HG03108 (cell line): ENCODE data around the gene SYPL1.

Experiments used
- ATAC-seq: cut with Tn5 transposase; IDR thresholded peaks from one replicate; pipeline ENCODE4 v1.9.1; 2021; ENCODE audit warnings: moderate library complexity; ENCODE audit not compliant: unreplicated experiment

The SYPL1 gene

DNA sequence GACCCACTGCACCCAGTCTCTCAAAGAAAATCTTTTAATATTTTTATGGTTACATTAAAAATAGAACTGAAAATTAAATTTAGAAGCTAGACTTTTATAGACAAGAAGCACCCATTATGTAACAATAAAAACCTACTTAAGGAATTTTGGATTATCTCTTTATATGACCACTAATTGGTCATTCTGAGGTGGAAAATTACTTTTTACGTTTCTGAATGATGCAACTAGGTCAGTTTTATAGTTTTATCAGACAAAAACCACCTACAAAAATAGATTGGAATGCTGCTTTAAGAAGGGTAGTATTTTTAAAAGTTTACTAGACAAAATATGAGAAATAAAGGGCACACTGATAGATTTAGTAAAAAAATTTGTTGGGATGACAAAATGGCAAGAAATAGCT, 16.5 kb downstream of the SYPL1 start:
- ATAC-seq: no peak

DNA sequence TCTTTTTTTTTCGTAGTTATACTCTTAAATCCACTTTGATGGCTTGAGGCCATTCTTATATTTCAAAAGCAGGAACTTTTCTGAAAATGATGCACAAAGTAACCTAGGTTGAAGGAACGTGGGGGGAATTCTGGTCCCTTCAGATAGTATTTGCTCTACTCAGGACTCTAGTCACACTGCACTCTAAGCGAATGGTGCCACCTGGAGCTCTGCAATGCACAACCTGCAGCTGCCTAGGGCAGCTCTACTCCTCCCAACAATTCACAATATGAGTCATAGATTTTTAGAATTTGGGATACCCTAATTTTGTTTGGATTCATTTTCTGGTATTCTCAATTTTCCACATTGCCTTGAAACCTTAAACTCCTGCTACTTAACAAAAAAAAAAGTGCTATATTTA, 17.3 kb downstream of the SYPL1 start:
- no peak for ATAC-seq

DNA sequence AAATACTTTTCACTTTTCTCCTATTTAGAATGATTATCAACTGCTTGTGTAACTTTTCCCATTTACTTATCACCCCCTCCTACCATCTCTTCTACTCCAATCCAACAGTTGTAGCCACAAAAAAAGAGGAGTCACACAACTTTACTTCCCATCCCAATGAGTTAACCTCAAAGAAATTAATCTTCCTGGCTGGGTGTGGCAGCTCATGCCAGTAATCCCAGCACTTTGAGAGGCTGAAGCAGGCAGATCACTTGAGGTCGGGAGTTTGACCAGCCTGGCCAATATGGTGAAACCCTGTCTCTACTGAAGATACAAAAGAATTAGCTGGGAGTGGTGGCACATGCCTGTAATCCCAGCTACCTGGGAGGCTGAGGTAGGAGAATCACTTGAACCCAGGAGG, 19.9 kb downstream of the SYPL1 start:
- ATAC-seq: no peak

DNA sequence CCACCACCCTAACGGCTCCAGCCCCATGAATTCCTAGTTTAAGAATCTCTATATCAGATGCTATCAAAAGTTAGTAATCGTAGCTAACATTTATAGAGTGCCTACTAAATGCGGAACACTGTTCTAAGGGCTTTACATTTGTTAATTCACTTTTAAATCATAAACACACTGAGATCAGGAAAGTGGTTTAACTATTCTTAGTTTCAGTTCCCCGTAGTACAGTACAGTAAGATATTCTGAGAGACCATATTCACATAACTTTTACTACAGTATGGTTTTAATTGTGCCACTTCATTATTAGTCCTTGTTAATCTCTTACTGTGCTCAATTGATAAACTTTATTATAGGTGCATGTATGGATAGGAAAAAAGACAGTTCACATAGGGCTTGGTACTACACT, 22.5 kb downstream of the SYPL1 start:
- ATAC-seq: peak; percentile 88

DNA sequence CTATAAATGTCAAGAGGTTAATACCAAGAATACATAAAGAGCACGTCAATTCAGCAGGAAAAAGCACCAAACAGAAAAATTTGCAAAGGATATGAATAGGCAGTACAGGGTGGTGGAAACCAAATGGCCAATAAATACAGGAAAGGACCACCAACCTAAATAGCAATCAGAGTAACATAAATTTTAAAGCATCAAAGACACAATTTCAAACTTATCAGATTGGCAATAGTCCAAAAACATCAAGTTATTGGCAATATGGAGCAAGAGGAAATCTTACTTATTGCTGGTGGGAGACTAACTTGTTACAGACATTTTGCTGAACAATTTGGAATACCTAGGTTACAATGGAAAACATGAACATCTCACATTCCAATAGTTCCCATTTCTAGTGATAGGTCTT, 24.1 kb downstream of the SYPL1 start:
- ATAC-seq: no peak

DNA sequence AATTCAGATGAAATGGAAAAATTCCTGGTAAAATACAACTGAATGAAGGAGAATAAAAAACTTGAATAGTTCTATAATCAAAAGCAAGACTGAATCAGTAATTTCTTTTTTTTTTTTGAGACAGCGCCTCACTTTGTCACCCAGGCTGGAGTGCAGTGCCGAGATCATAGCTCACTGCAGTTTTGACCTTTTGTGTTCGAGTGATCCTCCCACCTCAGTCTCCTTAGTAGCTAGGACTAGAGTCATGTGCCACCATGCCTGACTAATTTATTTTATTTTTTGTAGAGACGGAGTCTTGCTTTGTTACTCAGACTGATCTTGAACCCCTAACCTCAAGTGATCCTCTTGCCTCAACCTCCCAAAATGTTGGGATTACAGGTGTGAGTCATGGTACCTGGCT, 26.1 kb downstream of the SYPL1 start:
- no peak for ATAC-seq

DNA sequence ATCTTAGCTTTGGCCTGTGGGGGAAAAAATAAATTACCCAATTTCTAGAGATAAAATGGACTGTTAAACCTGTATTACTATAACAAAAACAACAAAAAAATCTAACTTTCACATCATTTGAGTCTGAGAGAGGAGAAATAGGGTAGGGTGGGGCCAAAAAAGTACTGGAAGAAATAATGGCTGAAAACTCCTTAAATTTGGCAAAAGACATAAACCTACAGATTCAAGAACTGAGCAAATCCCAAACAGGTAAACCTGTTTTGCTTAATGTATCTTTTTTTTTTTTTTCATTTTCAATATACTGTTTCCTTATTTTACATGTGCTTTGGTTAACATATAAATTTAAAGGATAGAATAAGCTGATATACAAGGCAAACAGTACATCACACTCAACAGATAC, 27.1 kb downstream of the SYPL1 start:
- ATAC-seq: no peak

DNA sequence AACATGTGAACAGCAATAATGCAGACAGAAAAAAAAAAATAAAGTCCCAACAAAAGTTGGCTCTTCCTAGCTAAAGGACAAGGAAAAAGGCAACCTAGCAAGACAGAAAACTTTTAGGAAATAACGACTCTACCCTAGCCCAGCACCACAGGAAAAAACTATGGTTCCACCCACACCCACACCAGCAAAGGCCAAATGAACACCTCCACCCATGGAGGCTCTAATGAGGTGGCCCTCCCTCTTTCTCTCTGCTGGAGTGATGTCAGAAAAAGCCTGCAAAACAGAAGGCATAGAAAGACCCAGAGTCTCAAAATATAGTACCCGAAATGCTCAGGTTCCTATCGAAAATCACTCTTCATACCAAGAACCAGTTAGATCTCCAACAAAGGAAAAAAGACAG, 28.4 kb downstream of the SYPL1 start:
- no peak for ATAC-seq

DNA sequence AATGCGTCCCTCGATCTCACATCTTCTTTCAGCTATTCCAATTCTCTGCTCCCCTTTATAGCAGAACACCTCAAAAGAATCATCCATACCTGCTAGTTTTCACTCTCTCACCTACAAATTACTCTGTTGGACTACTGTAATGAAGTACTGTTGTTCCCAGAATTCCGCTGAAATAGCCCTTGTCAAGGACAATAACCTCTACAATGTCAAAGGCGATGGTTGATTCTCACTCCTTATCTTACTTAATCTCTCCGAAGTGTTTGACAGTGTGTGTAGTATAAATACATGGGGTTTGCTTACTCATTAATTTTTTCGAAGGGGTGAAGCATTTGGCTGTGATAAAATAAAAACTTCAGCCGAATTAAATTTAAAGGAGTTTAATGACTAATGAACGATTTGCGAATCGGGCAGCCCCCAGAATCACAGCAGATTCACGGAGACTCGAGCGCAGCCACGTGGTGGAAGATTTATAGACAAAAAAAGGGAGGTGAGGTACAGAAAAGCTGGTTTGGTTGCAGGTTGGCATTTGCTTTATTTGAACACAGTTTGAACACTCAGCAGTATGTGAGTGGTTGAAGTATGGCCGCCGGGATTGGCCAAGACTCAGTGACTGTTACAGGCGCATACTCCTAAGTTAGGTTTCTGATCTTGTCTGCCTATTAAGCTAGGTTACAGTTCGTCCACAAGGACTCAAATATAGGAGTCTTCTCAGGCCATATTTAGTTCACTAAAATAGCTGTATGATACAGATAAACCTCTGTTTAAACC, 29.8 kb downstream of the SYPL1 start:
- no peak for ATAC-seq

DNA sequence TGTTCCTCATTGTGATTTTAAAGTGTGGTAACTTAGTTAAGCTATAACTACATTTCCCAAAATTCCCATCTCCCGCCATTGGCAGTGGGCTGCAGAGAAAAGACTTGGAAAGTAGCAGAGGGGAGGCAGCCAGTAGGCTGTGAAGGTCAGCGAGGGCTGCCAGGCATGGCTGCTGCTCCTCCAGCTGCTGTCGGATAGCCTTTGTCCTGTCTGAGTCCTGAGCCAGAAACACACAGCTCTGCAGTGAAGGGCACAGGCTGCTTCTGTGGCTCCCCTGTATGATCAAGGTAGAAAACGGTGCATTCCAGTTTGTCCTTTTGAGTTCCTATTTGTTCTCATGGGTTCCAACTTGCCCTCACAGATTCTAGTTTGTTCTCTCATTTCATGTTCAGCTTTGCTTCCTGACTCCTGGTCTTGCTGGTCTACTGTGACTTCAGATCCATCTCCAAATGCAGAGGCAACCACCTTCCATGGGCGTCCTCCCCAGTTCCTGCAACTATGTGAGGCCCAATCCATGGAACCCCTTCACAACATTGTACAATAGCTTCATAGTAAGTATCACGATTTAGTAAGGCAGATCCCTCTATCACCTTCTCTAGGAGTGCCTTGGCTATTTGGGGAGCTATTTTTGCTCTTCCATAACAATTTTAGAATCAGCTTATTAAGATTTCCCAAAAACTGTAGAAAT, 31.7 kb downstream of the SYPL1 start:
- ATAC-seq: no peak

DNA sequence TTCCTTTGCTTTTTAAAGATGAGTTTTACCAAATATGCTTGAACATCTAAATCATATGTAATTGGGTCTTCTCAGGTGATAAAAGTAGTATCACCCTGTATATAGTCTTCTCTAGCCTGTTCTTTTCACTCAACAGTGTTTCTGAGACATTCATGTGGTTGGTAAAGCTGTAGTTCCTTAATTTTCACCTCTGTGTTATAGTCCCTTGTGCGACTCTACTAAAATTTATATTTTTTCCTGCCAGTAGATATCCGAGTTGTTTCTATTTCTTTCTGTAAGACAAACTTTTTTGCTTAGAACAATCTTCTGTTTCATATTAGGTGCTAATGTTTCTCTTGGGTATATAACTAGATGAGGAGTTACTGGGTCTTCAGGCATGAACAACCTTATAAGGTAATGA, 35.6 kb downstream of the SYPL1 start:
- ATAC-seq: no peak

DNA sequence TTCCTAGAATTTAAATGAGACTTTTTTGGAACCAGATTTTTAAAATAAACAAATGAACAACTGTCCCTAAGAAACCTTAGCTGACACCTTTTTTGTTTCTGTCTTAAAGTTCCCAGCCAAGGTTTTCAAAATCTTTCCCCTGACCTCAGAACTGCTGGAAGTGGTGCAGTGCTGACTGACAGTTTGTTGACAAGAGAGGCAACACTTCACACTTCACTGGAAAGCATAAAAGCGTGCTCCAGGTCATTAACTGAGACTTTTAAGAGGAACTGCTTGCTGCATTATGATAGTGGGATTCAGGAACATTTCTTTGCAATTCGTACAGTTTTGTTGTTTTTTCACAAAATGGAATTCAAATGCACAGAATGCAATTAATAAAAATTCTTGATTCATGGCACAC, 36.2 kb downstream of the SYPL1 start:
- ATAC-seq: no peak

DNA sequence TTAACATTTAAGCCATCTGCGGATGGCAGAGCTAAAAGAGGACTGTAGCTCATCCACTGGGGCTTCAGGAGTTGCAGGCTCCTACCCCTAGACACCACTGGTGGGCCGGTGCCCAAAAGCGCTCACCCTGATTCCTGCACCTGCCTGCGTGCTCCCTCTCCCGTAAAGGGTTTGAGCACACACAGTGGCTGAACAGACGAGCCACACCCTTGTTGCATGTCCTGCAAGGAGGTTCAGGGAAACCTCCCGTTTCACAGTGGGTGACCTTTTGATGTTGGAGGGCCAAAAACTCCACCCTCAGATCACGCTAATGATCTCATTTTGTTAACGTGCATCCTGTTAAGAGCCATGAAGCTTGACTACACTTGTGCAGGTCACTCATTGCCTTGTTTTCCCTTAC, 37.9 kb downstream of the SYPL1 start:
- ATAC-seq: no peak

DNA sequence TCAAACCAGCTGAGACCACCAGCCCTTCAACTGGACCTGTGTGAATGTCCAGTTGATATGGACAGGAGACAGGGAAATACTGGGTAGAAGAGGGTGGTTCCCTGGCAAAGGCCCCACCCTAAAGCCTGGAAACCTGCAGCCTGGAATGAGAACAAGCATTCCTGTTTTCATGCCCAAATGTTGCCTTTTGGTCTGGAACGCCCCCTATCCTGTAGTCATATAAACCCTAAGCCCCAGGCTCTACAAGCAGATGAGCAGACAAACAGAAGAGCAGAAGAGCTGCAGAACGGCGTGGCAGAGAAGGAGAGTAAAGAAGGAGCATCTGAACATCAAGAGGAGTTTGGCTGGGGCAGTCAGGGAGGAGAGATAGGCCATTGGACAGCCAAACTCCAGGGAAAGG, 38.4 kb downstream of the SYPL1 start:
- ATAC-seq: no peak

DNA sequence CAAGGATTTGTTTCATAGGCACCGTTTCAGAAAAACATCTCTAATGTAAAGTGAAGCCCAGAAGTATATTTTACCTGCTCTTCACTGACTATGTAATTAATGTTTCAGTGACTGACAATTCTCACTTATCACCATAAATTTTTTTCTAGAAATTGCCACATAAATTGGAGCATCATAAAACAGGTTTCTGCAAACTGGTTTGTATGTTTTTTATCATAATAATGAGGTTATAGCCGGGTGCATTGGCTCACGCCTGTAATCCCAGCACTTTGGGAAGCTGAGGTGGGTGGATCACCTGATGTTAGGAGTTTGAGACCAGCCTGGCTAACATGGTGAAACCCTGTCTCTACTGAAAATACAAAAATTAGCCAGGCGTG, 39.4 kb downstream of the SYPL1 start:
- ATAC-seq: no peak

DNA sequence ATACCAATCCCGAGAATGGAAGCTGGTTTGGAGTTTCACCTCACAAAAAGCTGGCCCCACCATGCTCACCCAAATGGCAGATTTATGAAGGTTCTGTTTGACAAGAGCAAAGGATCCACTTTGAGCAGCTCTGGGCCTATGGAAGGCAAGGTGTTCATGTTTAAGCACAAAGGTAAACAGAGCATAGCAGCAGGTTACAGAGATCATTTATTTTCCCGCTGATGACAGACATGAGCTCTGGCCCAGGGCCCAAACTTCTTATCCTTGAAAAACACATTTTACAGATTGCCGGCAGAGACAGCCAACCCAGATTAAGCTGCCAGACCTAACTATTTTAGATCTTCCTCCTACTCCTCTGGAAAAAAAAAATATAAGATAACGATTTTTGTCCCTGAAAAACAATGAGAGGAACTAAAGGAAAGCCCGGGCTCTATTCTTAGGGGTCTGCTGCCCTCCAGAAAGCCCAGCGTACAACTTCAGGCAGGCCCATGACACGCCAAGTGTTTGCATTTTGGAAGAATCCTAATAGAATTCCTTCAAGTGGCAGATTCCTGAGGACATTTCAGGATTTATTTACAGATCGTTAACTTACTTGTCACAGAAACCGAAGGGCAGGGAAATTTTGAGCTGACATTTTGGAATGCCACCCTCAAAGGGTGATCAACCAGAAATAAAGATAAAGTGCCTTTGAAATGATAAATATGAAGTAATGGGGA, 40.0 kb downstream of the SYPL1 start:
- ATAC-seq: no peak

DNA sequence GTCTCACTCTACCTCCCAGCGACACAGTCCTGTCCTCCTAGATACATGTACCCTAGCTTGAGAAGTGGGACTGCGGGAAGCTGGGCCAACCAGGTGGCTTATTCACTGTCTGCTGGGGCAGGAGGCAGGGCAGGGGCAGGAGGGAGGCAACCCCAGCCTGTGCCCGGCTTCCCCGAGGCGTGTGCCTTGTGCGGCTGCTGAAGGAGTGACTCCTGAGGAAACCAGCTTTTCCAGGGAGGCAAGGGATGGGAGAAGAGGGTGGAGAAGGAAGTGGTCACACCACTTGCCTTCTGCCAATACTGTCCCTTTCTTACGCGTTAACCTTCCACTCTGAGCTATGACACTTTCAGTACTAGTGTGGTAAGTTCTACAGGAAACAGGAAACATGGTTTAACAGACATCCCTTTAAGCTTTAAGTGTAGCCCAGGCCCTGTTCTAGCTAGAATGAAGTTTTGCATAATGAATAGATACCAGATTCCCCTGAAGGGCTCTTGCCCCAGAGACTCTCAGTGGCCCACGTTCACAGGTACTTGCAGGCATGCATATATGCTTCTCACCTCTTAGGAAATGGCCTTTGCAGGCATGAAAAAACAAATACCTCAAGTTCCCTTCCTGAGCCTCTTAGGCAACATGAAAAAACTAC, 40.6 kb downstream of the SYPL1 start:
- ATAC-seq: peak; percentile 92

DNA sequence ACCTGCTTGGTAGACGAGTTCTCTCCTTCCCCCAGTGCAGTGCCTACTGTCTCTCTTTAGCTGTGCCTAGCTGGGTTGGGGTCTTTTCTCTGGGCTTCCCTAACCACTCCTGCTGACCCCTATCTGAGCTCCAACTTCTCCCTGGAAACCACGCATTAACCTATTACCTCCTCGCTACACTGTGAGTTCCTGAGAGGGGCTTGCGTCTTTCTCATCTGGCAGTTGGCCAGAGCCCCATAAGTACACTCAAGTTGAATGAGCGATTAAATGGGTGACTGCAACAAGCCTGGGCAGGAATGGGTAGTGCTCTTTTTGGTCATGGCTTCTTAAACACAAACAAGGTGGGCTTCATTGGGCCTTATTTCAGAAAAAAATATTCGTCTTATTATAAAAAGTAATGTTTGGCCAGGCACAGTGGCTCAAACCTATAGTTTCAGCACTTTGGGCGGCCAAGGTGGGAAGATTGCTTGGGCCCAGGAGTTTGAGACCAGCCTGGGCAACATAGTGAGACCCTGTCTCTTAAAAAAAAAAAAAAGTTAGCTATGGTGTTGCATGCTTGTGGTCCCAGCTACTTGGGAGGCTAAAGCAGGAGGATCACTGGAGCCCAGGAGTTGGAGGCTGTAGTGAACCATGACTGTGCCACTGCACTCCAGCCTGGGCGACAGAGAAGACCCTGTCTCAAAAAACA, 41.4 kb downstream of the SYPL1 start:
- no peak for ATAC-seq

DNA sequence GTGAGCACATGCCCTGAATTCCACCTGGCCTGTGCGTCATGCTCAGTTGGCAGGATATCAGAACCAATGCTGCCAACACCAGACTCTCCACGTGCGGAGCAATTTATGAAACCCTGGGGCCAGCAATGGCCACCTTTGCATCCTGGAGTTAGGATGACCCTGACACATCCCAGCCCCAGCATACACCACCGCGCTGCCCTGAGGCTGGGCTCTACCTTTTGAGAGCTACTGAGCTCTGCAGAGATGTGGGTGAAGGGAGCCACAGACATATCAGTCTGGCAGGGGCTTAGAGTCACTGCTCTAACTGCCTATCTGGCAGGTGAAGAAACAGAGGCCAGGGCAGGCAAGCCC, 41.9 kb downstream of the SYPL1 start:
- ATAC-seq: no peak

DNA sequence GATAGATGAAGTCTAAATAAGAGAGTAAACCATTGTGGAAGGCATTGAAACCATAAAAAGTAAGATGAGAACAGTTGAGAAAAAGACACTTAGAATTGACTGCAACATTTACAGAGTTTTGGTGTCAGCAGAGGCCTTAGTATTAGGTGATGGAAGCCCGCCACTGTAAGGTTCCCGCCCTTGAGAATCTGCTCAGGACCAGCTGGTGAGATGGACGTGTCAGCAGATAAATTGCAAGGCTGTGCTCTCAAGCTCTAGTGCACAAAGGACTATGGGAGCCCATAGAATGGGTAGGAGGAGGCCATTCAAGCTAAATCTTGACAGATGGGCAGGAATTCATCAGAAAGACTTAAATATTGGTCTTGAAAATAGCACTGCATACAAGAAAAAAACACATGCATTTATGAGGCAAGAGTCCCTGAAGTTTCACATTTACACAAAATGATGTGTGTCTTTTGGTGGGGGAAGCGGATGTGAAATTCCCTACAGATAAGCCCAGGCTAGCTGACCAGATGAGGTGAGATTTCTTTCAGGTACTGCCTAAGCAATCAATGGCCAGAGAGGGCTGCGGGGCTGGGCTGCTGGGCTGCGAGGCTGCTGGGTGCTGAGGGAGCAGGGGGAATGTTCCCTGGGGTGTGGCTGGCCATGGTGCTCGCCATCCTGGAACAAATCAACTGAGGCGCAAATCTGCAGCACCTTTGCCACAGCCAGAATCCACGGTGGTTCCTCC, 42.5 kb downstream of the SYPL1 start:
- ATAC-seq: no peak

DNA sequence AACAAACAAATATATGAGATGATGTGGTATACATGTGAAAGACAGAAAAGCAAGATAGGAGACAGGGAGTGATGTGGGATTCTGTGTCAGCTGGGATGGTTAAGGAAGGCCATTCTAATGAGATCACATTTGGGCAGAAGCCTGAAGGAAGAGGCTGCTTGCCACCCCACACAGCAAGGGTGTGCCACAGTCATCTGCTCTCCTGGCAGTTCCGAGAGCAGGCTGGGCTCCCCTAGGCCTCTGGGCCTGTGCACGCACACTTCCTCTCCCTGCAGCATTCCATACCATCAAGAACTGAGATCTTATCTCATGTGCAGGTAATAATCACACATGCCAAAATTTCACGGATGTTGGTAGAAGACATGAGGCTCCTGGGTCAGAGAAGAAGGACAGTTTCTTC, 43.1 kb downstream of the SYPL1 start:
- ATAC-seq: no peak
